Regular cardiac myocyte (primary cell): ENCODE data around the gene JMJD1C. TPM values are rescaled to one million over a fixed set of nuclear protein-coding genes. Genes with fewer than 3 reads are reported as not detected.

Experiments
- total RNA-seq: library from RNA; depleted of rRNA; stranded (reverse); fragments of >200 nt; gene quantifications from 2 replicates; pipeline ENCODE4 v1.2.3, GENCODE V29; 2014

JMJD1C gene
- total RNA-seq, result 46.8 and 69.1 TPM in 2 replicates

GRCh38 chr10:63465293-63466143 is at the start of gene JMJD1C:
JMJD1C (minus strand) TSS chr10:63465977; CDS start chr10:63465662, 315 bp downstream.

GRCh38 chr10:63133056-63133820 is 332.5 kb downstream of the JMJD1C start, which contains the start of gene NRBF2:
NRBF2 (plus strand) TSS chr10:63133328; CDS start chr10:63133471, 143 bp downstream.

Other genes with a start within 250 kb of the JMJD1C start
- 76.3 and 91.9 TPM in 2 replicates for gene REEP3, start 55.4 kb upstream of the JMJD1C start, total RNA-seq